ENCODE data around the gene FRMD8.

GRCh38 chr11:65421794-65422632 lies 35.6 kb downstream of the FRMD8 start:
- TF ChIP-seq CTCF (IDR thresholded peaks at IDR 0.05) (peak in 1 of 4 experiments; percentile 4), POLR2A (IDR thresholded peaks at IDR 0.05) (peak; percentile 76 to 83)
